K562 (cell line): ENCODE data around the gene GBA3. TPM values are rescaled to one million over a fixed set of nuclear protein-coding genes. Genes with fewer than 3 reads are reported as not detected.

Experiments used
- ATAC-seq: fragments of 200-7000 bp; cut with Tn5 transposase; 3 replicates; pipeline ENCODE4 v1.9.1; 2020; ENCODE audit warnings: moderate library complexity
- BruUV-seq: library from RNA; stranded (reverse); fragments of 400-500 nt; replicated peaks from 2 replicates; lab custom pipeline; 2021; lab: Mats Ljungman, UMichigan
- CTCF ChIA-PET: fragments of 300-600 bp; formaldehyde crosslinking; extraction: SDS; loops from one replicate; lab custom pipeline; 2021; ENCODE audit warnings: low intra/inter-chr PET ratio; lab: Yijun Ruan, JAX
- POLR2A ChIA-PET: fragments of 300-600, 350-650 bp; sonication (Branson Sonifier 250); formaldehyde crosslinking; extraction: SDS; loops from one replicate; lab custom pipeline; 2021; ENCODE audit warnings: antibody characterized with exemption, inconsistent platforms; lab: Yijun Ruan, JAX
- DNase-seq, 4 experiments: peaks; one replicate each; pipeline versions ENCODE4 v3.0.0 to v3.0.0-alpha.2; 2011 to 2018; ENCODE audit warnings: low spot score in 3 of 4, mixed read lengths in 3 of 4; ENCODE audit errors: extremely low read depth in 1 of 4
- FAIRE-seq: peaks from 2 replicates; lab custom pipeline; 2011; peaks lifted over from hg19 to GRCh38; lab: Jason Lieb, UNC
- H2AFZ ChIP-seq: 2 replicates; pipeline ENCODE4 v1.6.0; 2011; ENCODE audit warnings: low read depth, low read length, control low read depth, inconsistent platforms
- H3K27ac ChIP-seq: fragments of 200-600 bp; 3 replicates; pipeline ENCODE4 v1.8.0; 2011; ENCODE audit warnings: low read depth, mild to moderate bottlenecking, control low read depth, inconsistent platforms, low read length, moderate library complexity, mixed read lengths; ENCODE audit errors: extremely low read depth
- H3K27me3 ChIP-seq, 2 experiments: fragments of 300-600 bp in 1 of 2; 2 replicates in 1 of 2; 3 replicates in 1 of 2; pipeline versions ENCODE4 v1.6.0 to v1.8.0; 2011; ENCODE audit warnings: inconsistent platforms in 2 of 2, low read length in 2 of 2, mild to moderate bottlenecking in 1 of 2, mixed read lengths in 1 of 2, moderate library complexity in 1 of 2; ENCODE audit not compliant: control insufficient read depth in 2 of 2, insufficient read depth in 2 of 2
- H3K36me3 ChIP-seq: fragments of 300-600 bp; 3 replicates; pipeline ENCODE4 v1.8.0; 2011; ENCODE audit warnings: mild to moderate bottlenecking, low read length, inconsistent platforms; ENCODE audit not compliant: control insufficient read depth, insufficient read depth
- H3K4me1 ChIP-seq, 2 experiments: fragments of 200-600 bp in 1 of 2; replicated peaks in 1 of 2; 2 replicates in 1 of 2; 3 replicates in 1 of 2; pipeline versions ENCODE4 v1.5.1 to v1.8.0; 2011; ENCODE audit warnings: inconsistent platforms in 2 of 2, low read length in 2 of 2, mild to moderate bottlenecking in 1 of 2, mixed read lengths in 1 of 2, moderate library complexity in 1 of 2; ENCODE audit not compliant: control insufficient read depth in 2 of 2, insufficient read depth in 2 of 2
- H3K4me2 ChIP-seq: 2 replicates; pipeline ENCODE4 v1.6.1; 2011; ENCODE audit warnings: low read length, control low read depth, inconsistent platforms, mixed read lengths; ENCODE audit not compliant: insufficient read depth
- H3K4me3 ChIP-seq: fragments of 200-600 bp; sonication (generic), shearing (Covaris generic); 2 replicates; pipeline ENCODE4 v1.5.1; 2016; ENCODE audit warnings: control low read depth, inconsistent platforms
- H3K79me2 ChIP-seq: fragments of 200-600 bp; 3 replicates; pipeline ENCODE4 v1.8.0; 2011; ENCODE audit warnings: low read length, inconsistent platforms; ENCODE audit not compliant: control insufficient read depth, insufficient read depth
- H3K9ac ChIP-seq, 2 experiments: 2 replicates each; pipeline versions ENCODE4 v1.6.0 to v1.6.1; 2011; ENCODE audit warnings: low read depth in 2 of 2, low read length in 2 of 2, control low read depth in 1 of 2, inconsistent platforms in 1 of 2, mild to moderate bottlenecking in 1 of 2, mixed read lengths in 1 of 2; ENCODE audit not compliant: insufficient read depth in 1 of 2
- H3K9me1 ChIP-seq: one replicate; pipeline ENCODE4 v1.6.0; 2011; ENCODE audit warnings: inconsistent platforms, mild to moderate bottlenecking, low read length, moderate library complexity; ENCODE audit not compliant: control insufficient read depth, insufficient read depth
- H3K9me3 ChIP-seq: replicated peaks from 2 replicates; pipeline ENCODE4 v1.5.1; 2011; ENCODE audit warnings: low read depth, low read length, inconsistent platforms; ENCODE audit not compliant: control insufficient read depth, insufficient read depth
- H4K20me1 ChIP-seq: replicated peaks from 2 replicates; pipeline ENCODE4 v1.6.1; 2011; ENCODE audit warnings: low read length, inconsistent platforms, mixed read lengths; ENCODE audit not compliant: control insufficient read depth, insufficient read depth
- BCL6 ChIP-seq: fragments of 250-450 bp; sonication (Bioruptor Pico); IDR thresholded peaks from 2 replicates; pipeline ENCODE4 v1.4.0; 2020
- KLF1 ChIP-seq: fragments of 450-650 bp; IDR thresholded peaks from 2 replicates; pipeline ENCODE4 v1.6.1; 2016; ENCODE audit warnings: missing genetic modification characterization, missing compliant biosample characterization
- LARP7 ChIP-seq: fragments of 450-650 bp; IDR thresholded peaks from 2 replicates; pipeline ENCODE4 v1.6.1; 2016
- PREB ChIP-seq: sonication (generic); formaldehyde crosslinking; IDR thresholded peaks from 2 replicates; pipeline ENCODE4 v1.8.1; 2023; ENCODE audit warnings: mild to moderate bottlenecking, missing genetic modification reagents
- TEAD1 ChIP-seq, 2 experiments: fragments of 450-650 bp in 1 of 2; sonication (generic) in 1 of 2; formaldehyde crosslinking; IDR thresholded peaks; 2 replicates each; pipeline versions ENCODE4 v1.4.0 to v1.8.0; 2020 to 2022; ENCODE audit warnings: mild to moderate bottlenecking in 2 of 2, missing genetic modification reagents in 1 of 2
- ZNF165 ChIP-seq: fragments of 250-450 bp; sonication (Bioruptor Pico); IDR thresholded peaks from 2 replicates; pipeline ENCODE4 v1.4.0; 2020; ENCODE audit warnings: borderline replicate concordance
- ZSCAN29 ChIP-seq: fragments of 450-650 bp; IDR thresholded peaks from 2 replicates; pipeline ENCODE4 v1.6.1; 2017
- WGBS: fragments of 100-300 bp; shearing (Covaris generic); methylation state at CpG from one replicate; pipeline ENCODE4 v1.1.6; 2016; ENCODE audit warnings: low coverage, mixed read lengths; ENCODE audit not compliant: insufficient coverage; ENCODE audit errors: missing lambda C conversion rate; 5-methylcytosine and 5-hydroxymethylcytosine counted together
- in situ Hi-C: fragments of 300-500 bp; cut with MboI; formaldehyde crosslinking; loops from 4 replicates; pipeline ENCODE4 v1.15.0; 2018; ENCODE audit warnings: inconsistent platforms, mixed read lengths
- intact Hi-C: fragments of 100-400 bp; cut with micrococcal nuclease; formaldehyde crosslinking; loops from 2 replicates; pipeline ENCODE4 v1.14.2; 2022
- polyA plus RNA-seq, 8 experiments: library from polyadenylated mRNA; depleted of rRNA in 4 of 8; stranded (reverse) in 5 of 8; unstranded in 3 of 8; fragments of >200 nt; fragmentation: Nextera tagmentation in 2 of 8; fragmentation: Illumina TruSeq in 1 of 8; extraction: Ambion mirVana in 2 of 8; extraction: Trizol in 1 of 8; gene quantifications; 2 replicates each; pipeline versions ENCODE4 v1.2.1 to v1.2.3, GENCODE V29; 2011 to 2014; ENCODE audit warnings: inconsistent platforms in 1 of 8, missing spikeins in 1 of 8
- total RNA-seq, 7 experiments: library from RNA; depleted of rRNA in 6 of 7; stranded (reverse); fragments of >200 nt in 6 of 7; fragmentation: Illumina TruSeq in 2 of 7; extraction: Trizol in 2 of 7; gene quantifications; 2 replicates each; pipeline versions ENCODE4 v1.2.1 to v1.2.3, GENCODE V29; 2011 to 2021; ENCODE audit warnings: low replicate concordance in 1 of 7

Gene GBA3
- total and polyA plus RNA-seq, 9 of the 15 experiments (the other 6 are each of a cell fraction or from before 2014, with no cell fraction given): 0.13 to 0.75 (median 0.40) TPM; not detected in 1

GRCh38 chr4:22778547-22779163, 85.9 kb downstream of the GBA3 start (continued):
- no peak for TF ChIP-seq BCL6 (CRISPR knock-in tag)

GRCh38 chr4:22780317-22780716, 87.6 kb downstream of the GBA3 start:
- no TSS peak for BruUV-seq
- no peaks in the 10 kb centered on the region for H3K9me1 ChIP-seq

More at GRCh38 chr4:22780317-22780716, 87.6 kb downstream of the GBA3 start:
- H3K4me3 ChIP-seq: no peak overlapping the region
- 2% methylated on average over 4 of the region's 4 CpGs for WGBS
- no peak for FAIRE-seq
- in situ Hi-C loops: no loop called here
- POLR2A ChIA-PET: no interaction called here
- no peak overlapping the region for H2AFZ ChIP-seq
- no peak overlapping the region for H3K9ac ChIP-seq
- H4K20me1 ChIP-seq: no peaks in the 10 kb centered on the region
- TF ChIP-seq KLF1 (tag): no peak
- no peak for TF ChIP-seq ZSCAN29
- no peak for TF ChIP-seq TEAD1 (CRISPR knock-in tag; IDR thresholded peaks at IDR 0.05)
- TF ChIP-seq PREB (CRISPR knock-in tag): no peak
- no peak for TF ChIP-seq LARP7
- TF ChIP-seq ZNF165 (CRISPR knock-in tag): no peak
- intact Hi-C loops: no loop called here
- no peak overlapping the region for H3K4me2 ChIP-seq
- no peaks in the 10 kb centered on the region for H3K36me3 ChIP-seq
- H3K27ac ChIP-seq: no peak overlapping the region
- H3K4me1 ChIP-seq: peaks cover 0 to 5% of the 10 kb centered on the region in 2 experiments; a peak in 1 of 5 replicates
- CTCF ChIA-PET: no interaction called here
- H3K79me2 ChIP-seq: no peaks in the 10 kb centered on the region
- no peaks in the 10 kb centered on the region for H3K27me3 ChIP-seq
- ATAC-seq: no peak
- DNase-seq: no peak
- H3K9me3 ChIP-seq: no peaks in the 10 kb centered on the region
